ENCODE measurements around the gene CXXC5.

DNA sequence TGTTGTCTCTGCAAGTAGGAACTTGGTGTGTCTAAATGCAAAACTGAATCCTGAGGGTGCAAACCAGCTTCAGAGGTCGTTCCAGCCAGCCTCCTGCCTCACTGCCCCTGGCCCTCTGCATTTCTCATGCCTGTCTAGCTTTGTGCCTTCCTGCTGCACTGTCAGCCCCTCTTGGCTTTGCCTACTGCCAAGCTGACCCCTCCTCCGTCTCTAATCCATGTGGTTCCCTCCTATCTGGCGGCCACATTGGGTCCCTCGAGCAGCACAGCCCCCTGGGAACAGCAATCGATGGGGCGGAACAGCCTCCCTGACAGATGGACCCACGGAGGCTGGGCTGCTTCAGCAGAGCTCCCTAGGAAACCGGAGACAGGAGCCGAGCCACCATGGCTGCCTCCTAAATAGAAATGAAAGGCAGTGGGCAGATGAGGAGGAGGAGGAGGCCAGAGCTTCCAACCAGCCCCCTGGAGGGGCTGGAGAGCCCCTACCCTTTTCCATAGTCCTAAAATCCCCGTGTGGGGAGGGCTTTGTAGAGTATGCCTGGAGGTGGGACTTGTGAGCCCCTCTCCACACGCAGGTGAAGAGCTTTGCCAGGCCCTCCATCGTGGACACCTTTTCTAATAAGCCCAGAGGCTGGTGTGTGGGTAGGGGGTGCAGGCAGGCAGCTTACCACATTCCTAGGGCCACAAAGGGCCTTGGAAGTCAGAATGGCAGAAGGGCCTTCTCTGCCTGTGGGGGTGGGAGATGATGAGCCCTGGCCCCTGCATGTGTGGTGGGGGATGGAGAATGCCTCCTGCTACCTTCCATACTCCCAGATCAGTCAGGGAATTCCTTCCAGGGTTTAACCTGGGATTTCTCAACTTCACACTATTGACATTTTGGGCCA lies 9.2 kb upstream of the CXXC5 start:
- TF ChIP-seq, protein P1, sequence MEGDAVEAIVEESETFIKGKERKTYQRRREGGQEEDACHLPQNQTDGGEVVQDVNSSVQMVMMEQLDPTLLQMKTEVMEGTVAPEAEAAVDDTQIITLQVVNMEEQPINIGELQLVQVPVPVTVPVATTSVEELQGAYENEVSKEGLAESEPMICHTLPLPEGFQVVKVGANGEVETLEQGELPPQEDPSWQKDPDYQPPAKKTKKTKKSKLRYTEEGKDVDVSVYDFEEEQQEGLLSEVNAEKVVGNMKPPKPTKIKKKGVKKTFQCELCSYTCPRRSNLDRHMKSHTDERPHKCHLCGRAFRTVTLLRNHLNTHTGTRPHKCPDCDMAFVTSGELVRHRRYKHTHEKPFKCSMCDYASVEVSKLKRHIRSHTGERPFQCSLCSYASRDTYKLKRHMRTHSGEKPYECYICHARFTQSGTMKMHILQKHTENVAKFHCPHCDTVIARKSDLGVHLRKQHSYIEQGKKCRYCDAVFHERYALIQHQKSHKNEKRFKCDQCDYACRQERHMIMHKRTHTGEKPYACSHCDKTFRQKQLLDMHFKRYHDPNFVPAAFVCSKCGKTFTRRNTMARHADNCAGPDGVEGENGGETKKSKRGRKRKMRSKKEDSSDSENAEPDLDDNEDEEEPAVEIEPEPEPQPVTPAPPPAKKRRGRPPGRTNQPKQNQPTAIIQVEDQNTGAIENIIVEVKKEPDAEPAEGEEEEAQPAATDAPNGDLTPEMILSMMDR (IDR thresholded peaks at IDR 0.05; ENCODE audit: borderline replicate concordance, extremely low read depth, low read length, poor library complexity, severe bottlenecking), result no peak
- no peak for TF ChIP-seq EZH2 (IDR thresholded peaks at IDR 0.05; ENCODE audit: borderline replicate concordance, low read depth, low read length, severe bottlenecking)

Measured in DND-41 (cell line).